ENCODE data around the gene IFITM10.
A peak's percentile ranks its signal among the peaks of the same experiment; 100 is the strongest.

Gene IFITM10

GRCh38 chr11:1750840-1751530 lies 590 bp upstream of the IFITM10 start:
- peak; percentile 45 for DNase-seq

GRCh38 chr11:1749395-1750351 lies 722 bp downstream of the IFITM10 start:
- DNase-seq: no peak

DNA sequence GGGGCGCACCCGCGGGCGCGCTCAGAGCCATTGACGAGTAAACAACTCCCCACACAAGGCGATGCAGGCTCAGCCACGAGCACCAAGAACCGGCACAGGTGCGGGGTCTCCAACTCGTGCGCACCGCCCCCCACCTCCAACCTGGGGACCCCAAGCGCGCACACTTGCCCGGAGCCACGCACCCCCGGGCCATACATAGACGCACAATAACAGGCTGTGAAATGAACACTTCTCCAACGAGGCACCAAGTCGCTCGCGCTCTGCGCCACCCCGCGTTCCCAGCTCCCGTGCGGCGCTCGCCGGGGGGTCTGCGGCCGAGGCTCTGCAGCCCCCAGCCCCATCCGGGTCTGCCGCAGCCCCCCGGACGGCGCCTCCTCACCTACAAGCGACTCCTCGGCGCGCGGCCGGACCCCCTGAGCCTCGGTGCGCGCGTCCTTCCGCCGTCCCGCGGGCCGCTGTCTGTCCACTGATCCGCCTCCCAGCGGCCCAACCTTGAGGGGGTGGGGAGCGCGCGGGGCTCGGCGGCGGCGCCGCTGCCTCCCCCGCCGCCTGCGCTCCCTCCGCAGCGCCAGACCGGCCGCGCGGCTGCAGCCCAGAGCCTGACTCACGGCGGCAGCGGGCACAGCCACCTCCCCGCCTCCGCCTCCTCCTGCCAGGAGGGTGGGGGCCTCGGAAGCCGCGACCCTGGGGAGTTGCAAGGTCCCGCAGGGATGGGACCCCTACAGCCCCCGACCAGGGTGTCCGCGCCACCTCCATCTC lies 1.6 kb downstream of the IFITM10 start:
- DNase-seq: peak; percentile 57

GRCh38 chr11:1747753-1748635 lies 2.4 kb downstream of the IFITM10 start:
- DNase-seq: no peak

DNA sequence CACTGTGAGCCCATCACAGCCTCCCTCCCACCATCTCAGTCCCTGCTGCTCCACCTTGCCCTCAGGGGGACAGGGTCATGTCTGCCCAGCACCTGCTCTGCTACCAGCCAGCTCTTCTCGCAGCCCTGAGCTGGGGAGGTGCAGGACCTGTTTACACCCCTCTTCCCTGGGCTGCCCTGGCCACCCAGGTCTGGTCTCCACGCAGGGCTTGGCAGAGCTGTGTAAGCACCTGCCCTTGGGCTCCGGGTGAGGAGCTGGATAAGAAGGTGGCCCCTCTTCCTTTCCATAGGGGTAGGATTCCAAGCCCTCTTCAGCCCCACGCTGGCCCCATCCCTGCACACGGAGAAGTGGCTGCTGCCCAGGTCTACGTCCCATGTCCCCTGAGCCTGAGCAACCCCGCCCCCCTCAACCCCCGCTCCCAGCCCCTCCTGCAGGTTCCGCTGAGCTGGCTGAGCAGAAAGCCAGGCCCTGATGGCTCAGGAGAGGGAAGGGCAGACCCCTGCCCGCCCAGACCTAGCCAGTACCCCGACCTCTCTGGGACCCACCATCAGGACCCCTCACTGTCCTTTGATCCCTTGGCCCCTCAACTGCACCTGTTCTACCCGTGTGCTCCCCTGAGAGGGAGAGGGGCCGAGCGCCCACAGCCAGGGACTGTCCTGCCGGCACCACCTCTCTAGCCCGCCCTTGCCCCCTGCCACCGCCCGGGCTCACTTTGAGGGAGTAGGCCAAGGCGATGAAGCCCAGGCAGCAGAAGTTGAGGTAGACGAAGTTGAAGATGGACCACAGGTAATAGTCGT lies 3.2 kb downstream of the IFITM10 start:
- DNase-seq: no peak

- no peak for DNase-seq
These were observed 3.9 kb downstream of the IFITM10 start for GRCh38 chr11:1746511-1746931.

DNA sequence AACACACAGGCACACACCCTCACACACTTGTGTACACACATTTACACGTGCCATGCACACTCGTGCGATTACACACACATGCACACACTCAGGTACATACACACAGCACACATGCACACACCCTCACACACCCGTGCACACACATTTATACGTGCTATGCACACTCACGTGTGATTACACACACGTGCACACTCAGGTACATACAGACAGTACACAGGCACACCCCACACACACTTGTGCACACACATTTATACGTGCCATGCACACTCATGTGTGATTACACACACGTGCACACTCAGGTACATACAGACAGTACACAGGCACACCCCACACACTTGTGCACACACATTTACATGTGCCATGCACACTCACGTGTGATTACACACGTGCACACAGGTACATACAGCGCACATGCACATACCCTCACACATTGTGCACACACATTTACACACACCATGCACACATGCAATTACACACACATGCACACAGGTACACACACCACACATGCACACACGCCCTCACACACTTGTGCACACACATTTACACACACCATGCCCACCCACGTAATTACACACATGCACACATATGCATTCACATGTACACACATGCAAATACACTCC lies 4.6 kb downstream of the IFITM10 start:
- no peak for DNase-seq

DNA sequence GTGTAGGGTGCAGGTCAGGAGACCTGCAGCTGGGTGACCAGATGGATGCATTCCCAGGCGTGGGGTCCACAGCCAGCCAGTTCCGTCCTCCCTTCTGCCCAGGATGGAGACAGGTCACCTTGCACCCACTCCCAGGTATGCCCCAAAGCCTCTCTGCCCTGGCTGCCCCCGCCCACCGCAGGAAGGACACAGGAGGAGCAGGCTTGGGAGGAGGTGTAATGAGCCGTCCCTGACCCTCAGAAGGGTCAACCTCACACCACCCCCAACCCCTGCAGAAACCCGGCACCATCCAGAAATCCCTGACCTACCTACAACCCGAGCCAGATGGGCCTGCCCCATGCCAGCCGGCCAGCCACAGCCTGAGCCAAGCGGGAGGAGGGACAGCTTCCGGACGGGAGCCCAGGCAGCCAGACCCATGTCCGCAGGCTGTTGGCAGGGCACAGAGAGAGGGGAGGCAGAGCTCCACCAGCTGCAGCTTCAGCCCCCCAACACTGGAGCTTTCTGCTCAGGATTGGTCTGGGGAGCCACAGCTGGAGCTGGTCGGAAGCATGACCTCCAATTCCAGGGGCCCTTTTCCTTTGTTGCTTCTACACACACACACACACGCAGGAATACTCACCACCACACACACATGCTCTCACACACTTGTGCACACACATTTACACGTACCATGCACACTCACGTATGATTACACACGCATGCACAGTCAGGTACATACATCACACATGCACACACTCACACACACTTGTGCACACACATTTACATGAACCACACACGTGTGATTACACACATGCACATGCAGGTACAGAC lies 5.3 kb downstream of the IFITM10 start:
- DNase-seq: no peak

- no peak for DNase-seq
These were observed 6.1 kb downstream of the IFITM10 start for GRCh38 chr11:1744137-1744886.

DNA sequence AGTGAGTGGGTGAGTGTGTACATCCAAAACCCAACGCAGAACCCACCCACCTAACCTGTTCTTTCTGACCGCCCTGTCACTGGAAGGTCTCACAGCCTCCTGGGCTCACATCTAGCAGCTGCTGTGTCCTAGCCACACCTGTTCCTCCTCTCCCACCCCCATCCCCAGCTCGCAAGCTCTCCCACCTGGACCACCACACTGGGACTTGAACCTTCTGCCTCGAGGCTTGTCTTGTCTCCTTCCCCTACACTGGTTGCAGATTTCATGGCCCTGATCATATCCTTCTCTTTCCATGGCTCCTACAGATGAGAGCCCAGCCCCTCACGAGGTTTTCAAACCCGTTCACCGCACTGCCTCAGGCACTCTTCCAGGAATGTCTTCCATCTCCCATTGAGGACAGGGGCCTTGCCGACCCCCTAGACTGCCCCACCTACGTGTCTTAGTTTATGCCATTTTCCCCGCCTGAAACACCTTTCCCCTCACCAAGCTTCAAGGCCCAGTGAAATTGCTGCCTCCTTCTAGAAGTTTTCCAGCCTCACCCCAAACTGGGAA lies 6.7 kb downstream of the IFITM10 start:
- no peak for DNase-seq

DNA sequence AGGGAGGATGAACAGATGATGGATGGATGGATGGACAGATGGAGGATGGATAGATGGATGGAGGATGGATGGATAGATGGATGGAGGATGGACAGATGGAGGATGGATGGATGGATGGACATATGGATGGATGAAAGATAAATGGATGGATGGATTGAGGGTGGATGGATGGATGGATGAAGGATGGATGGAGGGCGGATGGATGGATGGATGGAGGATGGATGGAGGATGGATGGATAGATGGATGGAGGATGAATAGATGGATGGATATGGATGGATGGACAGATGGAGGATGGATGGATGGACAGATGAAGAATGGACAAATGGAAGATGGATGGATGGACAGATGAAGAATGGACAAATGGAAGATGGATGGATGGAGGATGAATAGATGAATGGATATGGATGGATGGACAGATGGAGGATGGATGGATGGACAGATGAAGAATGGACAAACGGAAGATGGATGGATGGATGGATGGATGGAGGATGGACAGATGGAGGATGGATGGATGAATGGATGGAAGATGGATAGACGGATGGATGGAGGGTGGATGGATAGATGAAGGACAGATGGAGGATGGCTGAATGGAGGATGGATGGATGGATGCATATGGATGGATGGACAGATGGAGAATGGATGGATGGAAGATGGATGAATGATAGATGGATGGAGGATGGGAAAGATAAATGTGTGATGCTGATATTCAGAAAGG lies 7.4 kb downstream of the IFITM10 start:
- no peak for DNase-seq

DNA sequence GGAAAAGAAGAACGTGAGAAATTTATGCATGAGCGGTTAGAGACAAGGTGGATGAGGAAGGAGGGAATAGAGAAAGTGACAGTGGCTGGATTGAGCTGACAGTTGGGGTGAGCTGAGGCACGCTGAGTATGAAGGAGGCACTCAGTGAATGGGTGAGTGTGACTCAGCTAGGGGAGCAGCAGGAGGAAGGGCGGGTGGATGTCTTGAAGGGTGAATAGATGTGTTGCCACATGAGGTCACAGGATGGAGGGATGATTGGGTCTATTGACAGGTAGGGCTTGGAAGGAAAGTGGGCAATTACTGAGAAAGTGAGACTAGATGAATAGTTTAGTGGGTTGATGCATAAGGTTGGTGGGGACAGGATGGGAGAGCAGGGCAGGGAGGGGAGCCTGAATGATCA lies 8.0 kb downstream of the IFITM10 start:
- no peak for DNase-seq

DNA sequence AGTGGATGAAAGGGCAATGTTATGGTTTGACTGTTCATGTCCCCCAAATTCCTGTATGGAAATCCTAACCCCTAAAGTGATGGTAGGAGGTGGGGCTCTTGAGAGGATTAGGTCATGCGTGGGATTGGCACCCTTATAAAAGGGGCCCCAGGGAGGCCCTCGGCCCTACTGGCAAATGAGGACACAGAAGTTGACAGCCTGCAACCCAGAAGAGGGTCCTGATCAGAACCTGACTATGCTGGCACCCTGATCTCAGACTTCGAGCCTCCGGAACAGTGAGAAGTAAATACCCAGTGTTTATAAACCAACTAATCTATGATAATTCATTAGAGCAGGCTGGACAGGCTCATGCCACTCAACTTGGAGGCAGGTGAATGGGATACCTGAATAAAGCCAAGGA lies 8.7 kb downstream of the IFITM10 start:
- no peak for DNase-seq

DNA sequence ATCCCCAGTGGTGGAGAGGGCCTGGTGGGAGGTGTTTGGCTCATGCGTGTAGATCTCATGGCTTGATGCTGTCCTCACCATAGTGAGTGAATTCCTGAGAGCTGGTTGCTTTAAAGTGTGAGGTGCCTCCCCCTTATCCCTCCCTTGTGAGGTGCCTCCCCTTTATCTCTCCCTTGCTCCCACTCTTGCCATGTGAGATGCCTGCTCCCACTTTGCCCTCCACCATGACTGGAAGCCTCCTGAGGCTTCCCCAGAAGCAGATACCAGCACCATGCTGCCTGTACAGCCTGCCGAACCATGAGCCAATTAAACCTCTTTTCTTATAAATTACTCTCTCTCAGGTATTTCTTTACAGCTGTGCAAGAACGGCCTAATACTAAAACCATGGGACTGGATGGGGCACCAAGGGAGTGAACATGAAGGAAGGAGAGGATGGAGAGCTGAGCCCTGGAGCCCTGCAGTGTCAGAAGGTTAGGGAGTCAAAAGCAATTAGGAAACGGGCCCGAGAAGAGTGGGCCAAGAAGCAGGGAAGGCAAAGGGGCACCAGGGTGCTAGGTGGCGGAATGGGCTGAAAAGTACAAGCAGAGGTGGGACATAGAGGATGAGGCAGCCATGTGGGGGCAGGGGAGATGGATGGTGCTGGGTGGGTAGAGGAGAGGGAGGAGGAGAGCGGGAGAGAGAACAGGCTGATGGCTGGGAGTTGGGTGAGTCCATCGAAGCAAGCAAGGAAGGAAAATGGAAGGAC lies 9.4 kb downstream of the IFITM10 start:
- no peak for DNase-seq

DNA sequence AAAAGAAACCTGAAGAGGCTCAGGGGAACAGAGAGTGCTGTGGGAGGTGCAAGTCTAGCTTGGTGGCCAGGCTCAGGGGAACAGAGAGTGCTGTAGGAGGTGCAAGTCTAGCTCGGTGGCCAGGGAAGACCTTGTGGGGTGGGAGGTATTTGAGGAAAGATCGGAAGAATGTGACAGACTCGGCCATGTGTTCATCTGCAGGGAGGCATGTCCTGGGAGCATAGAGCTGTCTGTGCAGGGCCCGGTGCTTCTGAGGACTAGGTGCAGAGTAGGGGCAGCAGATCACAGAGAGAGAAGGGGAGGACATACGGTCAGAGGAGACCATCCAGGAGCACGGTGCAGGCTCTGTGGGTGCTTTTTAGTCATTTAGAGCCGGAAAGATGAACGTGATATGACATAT lies 10.8 kb downstream of the IFITM10 start:
- no peak for DNase-seq

- DNase-seq: no peak
These were observed 12.0 kb downstream of the IFITM10 start for GRCh38 chr11:1738380-1738779.

DNA sequence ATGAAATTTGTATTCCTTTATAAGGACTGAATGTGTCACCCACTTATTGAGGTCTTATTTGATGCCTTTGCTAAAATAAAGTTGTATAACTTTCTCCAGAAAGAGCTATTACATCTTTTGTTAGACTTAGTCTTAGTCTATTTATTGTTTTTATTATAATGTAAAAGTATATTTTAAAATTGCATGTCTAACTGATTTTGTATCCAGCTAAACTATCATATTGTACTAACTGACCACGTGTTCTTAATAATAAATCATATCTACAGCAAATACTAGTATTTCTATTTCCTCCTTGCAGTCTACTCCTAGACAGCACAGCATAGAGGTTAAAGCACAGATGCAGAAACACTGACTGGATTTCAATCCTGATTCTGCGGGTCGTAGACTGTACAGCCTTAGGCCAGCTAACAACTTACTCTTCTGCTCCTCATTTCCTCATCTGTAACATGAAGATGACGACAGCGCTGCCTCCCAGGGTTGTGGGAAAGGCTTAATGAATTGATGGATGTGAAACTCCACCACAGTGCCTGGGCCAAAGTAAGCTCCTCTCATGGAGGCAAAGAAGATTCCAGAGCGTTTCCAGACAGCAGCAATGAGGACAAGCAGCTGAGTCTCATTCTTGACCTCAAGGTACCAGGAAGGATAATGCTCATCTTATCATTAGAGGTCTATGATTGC lies 13.2 kb downstream of the IFITM10 start:
- no peak for DNase-seq

Measured in hematopoietic multipotent progenitor cell treated with erythropoietin and hydrocortisone succinate and interleukin-3 and kit ligand, for 6 days (in vitro differentiated cells).